ENCODE data around the gene TENM4. TPM values are rescaled to one million over a fixed set of nuclear protein-coding genes. Genes with fewer than 3 reads are reported as not detected.

TENM4 gene
- total RNA-seq, 4 donors from 2014 or later = 0.02 to 0.82 (median 0.23) TPM

DNA sequence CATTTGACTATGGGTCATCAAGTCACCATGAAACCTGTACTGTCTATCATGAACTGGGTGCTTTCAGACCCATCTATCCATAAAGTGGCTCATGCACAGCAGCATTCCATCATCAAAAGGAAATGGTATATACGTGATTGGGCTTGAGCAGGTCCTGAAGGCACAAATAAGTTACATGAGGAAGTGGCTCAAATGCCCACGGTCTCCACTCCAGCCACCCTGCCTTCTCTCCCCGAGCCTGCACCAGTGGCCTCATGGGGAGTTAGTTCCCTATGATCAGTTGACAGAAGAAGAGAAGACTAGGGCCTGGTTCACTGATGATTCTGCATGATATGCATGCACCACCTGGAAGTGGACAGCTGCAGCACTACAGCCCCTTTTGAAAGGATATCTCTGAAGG is 312.5 kb downstream of the TENM4 start:
- no peaks in the 10 kb centered on the region for H3K36me3 ChIP-seq
- peaks cover 0 to 4% (median 0%) of the 10 kb centered on the region in 3 donors for H3K9me3 ChIP-seq
- H3K4me3 ChIP-seq = no peak overlapping the region
- no peak overlapping the region for H3K27ac ChIP-seq
- TF ChIP-seq, protein P1, sequence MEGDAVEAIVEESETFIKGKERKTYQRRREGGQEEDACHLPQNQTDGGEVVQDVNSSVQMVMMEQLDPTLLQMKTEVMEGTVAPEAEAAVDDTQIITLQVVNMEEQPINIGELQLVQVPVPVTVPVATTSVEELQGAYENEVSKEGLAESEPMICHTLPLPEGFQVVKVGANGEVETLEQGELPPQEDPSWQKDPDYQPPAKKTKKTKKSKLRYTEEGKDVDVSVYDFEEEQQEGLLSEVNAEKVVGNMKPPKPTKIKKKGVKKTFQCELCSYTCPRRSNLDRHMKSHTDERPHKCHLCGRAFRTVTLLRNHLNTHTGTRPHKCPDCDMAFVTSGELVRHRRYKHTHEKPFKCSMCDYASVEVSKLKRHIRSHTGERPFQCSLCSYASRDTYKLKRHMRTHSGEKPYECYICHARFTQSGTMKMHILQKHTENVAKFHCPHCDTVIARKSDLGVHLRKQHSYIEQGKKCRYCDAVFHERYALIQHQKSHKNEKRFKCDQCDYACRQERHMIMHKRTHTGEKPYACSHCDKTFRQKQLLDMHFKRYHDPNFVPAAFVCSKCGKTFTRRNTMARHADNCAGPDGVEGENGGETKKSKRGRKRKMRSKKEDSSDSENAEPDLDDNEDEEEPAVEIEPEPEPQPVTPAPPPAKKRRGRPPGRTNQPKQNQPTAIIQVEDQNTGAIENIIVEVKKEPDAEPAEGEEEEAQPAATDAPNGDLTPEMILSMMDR (IDR thresholded peaks at IDR 0.05 in 4 of 5, conservative IDR thresholded peaks at IDR 0.05 in 1 of 5) = no peak
- no peak for TF ChIP-seq POLR2A (IDR thresholded peaks at IDR 0.05)
- no peaks in the 10 kb centered on the region for H3K4me1 ChIP-seq
- ATAC-seq (no peak), DNase-seq (no peak)
- in situ Hi-C loops (cut with MboI; ENCODE audit: low sequenced_read_pairs in 4 of 4) = no loop called here
- intact Hi-C loops (cut with DNase I; ENCODE audit: low total_unique reads) = no loop called here
- H3K27me3 ChIP-seq = no peaks in the 10 kb centered on the region

- Histone ChIP-seq H3K36me3 (no peaks in the 10 kb centered on the region), H3K27ac (no peak overlapping the region), H3K27me3 (no peaks in the 10 kb centered on the region), H3K9me3 (peaks cover 0 to 4% (median 0%) of the 10 kb centered on the region in 3 donors), H3K4me3 (no peak overlapping the region), H3K4me1 (peaks cover 0 to 6% of the 10 kb centered on the region in 2 donors)
- no peak for TF ChIP-seq POLR2A (IDR thresholded peaks at IDR 0.05)
- TF ChIP-seq, protein P1 (IDR thresholded peaks at IDR 0.05 in 4 of 5, conservative IDR thresholded peaks at IDR 0.05 in 1 of 5) = no peak
- ATAC-seq (no peak), DNase-seq (no peak)
- in situ Hi-C loops (cut with MboI; ENCODE audit: low sequenced_read_pairs in 4 of 4) = loop anchor here in 1 of 4 donors (25.0 kb wide), 1 partner anchor 90 kb away; no protein-coding TSS in a partner anchor
- intact Hi-C loops (cut with DNase I; ENCODE audit: low total_unique reads) = no loop called here
These were observed 318.1 kb downstream of the TENM4 start for GRCh38 chr11:79122759-79123158.

DNA sequence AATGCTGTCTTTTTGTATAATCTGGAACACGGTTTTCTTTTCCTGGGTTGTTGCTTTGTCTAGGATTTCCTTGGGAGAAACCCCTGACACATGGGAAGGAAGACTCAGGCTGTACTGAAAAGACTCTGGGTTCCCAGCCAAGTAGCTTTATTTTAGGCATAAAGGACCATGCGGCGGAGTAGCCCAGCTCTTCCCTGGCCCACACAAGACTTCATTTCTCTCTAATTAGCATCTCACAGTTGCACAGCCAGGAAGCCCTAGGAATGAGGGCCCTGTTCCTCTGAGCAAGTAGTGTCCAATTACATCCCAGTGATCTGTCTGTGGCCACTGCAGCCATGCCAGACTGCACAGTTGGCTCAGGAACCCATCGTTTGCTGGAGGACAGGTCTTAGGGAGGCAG is 319.5 kb downstream of the TENM4 start:
- TF ChIP-seq POLR2A (IDR thresholded peaks at IDR 0.05) = no peak
- TF ChIP-seq, protein P1 (IDR thresholded peaks at IDR 0.05 in 4 of 5, conservative IDR thresholded peaks at IDR 0.05 in 1 of 5) = no peak
- in situ Hi-C loops (cut with MboI; ENCODE audit: low sequenced_read_pairs in 4 of 4) = loop anchor here in 1 of 4 donors (25.0 kb wide), 1 partner anchor 91 kb away; no protein-coding TSS in a partner anchor
- peak in 1 of 2 donors; percentile 5 for DNase-seq

DNA sequence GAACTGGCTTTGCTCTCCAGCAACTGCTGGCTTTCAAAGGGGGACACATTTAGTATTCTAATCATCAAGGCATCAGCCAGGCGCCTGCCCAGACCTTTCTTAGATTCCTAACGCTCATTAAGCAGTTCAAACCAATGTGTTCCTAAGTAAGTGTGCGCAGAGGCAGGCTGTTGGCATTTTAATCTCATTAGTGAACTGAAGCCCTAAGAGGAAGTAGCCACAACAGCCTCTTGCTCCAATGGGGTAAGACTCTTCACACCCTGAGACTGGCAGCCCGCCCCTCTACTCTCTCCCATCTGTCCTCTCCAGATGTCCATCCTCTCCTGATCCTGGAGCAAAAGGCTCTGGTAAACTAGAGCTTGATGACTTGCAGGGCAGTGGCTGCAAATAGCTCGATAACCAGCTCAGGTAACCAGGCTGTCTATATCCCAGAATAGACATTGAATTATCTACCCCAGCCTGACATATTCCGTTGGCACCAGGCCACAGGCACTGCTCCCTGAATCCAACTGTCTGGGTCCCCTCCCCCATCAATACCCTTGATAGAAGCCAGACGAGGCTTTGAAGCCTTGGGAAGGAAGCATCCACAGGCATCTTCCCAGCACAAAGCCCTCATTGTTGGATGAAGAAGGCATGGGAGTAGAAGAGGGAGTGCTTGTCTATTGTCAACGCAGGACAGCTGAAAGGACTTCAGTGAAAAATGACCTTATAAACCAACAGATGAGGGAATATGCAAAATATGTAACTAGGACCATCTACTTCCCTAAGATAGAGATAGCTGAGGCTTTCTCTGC is 321.1 kb downstream of the TENM4 start:
- peaks cover 0 to 6% of the 10 kb centered on the region in 2 donors for H3K4me1 ChIP-seq
- no peaks in the 10 kb centered on the region for H3K9me3 ChIP-seq
- intact Hi-C loops (cut with DNase I; ENCODE audit: low total_unique reads) = no loop called here
- DNase-seq (no peak), ATAC-seq (no peak)
- H3K27ac ChIP-seq = no peak overlapping the region
- TF ChIP-seq, protein P1 (IDR thresholded peaks at IDR 0.05 in 4 of 5, conservative IDR thresholded peaks at IDR 0.05 in 1 of 5) = no peak
- TF ChIP-seq POLR2A (IDR thresholded peaks at IDR 0.05) = no peak
- H3K4me3 ChIP-seq = no peak overlapping the region
- H3K36me3 ChIP-seq = no peaks in the 10 kb centered on the region
- H3K27me3 ChIP-seq = no peaks in the 10 kb centered on the region
- in situ Hi-C loops (cut with MboI; ENCODE audit: low sequenced_read_pairs in 4 of 4) = loop anchor here in 1 of 4 donors (25.0 kb wide), 1 partner anchor 93 kb away; no protein-coding TSS in a partner anchor

More for the DNA sequence above, 319.5 kb downstream of the TENM4 start:
- H3K27ac ChIP-seq = peak overlapping the region in 1 of 4 donors; percentile 15
- no peaks in the 10 kb centered on the region for H3K36me3 ChIP-seq
- no peaks in the 10 kb centered on the region for H3K27me3 ChIP-seq
- no peaks in the 10 kb centered on the region for H3K9me3 ChIP-seq
- intact Hi-C loops (cut with DNase I; ENCODE audit: low total_unique reads) = no loop called here
- peaks cover 0 to 6% of the 10 kb centered on the region in 2 donors for H3K4me1 ChIP-seq
- no peak overlapping the region for H3K4me3 ChIP-seq
- peak; percentile 66 to 95 for ATAC-seq

All from gastrocnemius medialis (tissue), 4 donors.